SK-N-SH (cell line): ENCODE measurements around the gene ARHGAP23. TPM values are rescaled to one million over a fixed set of nuclear protein-coding genes. Genes with fewer than 3 reads are reported as not detected.

Experiments used
- CTCF ChIA-PET: fragments of 300-600, 350-600 bp; formaldehyde crosslinking; extraction: SDS; loops from one replicate; lab custom pipeline; 2021; lab: Yijun Ruan, JAX
- POLR2A ChIA-PET: fragments of 350-600 bp; sonication (Branson Sonifier 250); formaldehyde crosslinking; extraction: SDS; loops from one replicate; lab custom pipeline; 2020; ENCODE audit warnings: antibody characterized with exemption, inconsistent platforms; lab: Yijun Ruan, JAX
- DNase-seq: peaks from one replicate; pipeline ENCODE4 v3.0.0; 2012
- H2AFZ ChIP-seq: fragments of 200-600 bp; sonication (generic); 2 replicates; pipeline ENCODE4 v1.8.1; 2016; ENCODE audit warnings: antibody characterized with exemption, mild to moderate bottlenecking, low read depth
- H3F3A ChIP-seq: fragments of 200-600 bp; sonication (generic); replicated peaks from 2 replicates; pipeline ENCODE3; 2016; ENCODE audit warnings: antibody characterized with exemption, mild to moderate bottlenecking; ENCODE audit not compliant: insufficient read depth
- H3K27ac ChIP-seq, 2 experiments: fragments of 200-500 bp in 1 of 2; fragments of 200-600 bp in 1 of 2; sonication (Bioruptor generic) in 1 of 2; sonication (generic), shearing (Covaris generic) in 1 of 2; 2 replicates each; pipeline versions ENCODE4 v1.5.1 to v1.6.1; 2014 to 2016; ENCODE audit warnings: low read depth in 2 of 2, inconsistent platforms in 1 of 2, low read length in 1 of 2, mild to moderate bottlenecking in 1 of 2, mixed read lengths in 1 of 2
- H3K27me3 ChIP-seq: fragments of 200-600 bp; sonication (generic), shearing (Covaris generic); 2 replicates; pipeline ENCODE4 v1.6.1; 2016; ENCODE audit warnings: mixed run types; ENCODE audit not compliant: insufficient read depth
- H3K36me3 ChIP-seq, 2 experiments: fragments of 200-500 bp in 1 of 2; fragments of 200-600 bp in 1 of 2; sonication (Bioruptor generic) in 1 of 2; sonication (generic) in 1 of 2; replicated peaks in 1 of 2; 2 replicates each; pipeline versions ENCODE3 to v1.5.1; 2014 to 2016; ENCODE audit warnings: low read length in 1 of 2, mild to moderate bottlenecking in 1 of 2; ENCODE audit not compliant: insufficient read depth in 2 of 2, control insufficient read depth in 1 of 2
- H3K4me1 ChIP-seq, 2 experiments: fragments of 200-500 bp in 1 of 2; fragments of 200-600 bp in 1 of 2; sonication (Bioruptor generic) in 1 of 2; sonication (generic), shearing (Covaris generic) in 1 of 2; 2 replicates each; pipeline versions ENCODE4 v1.5.1 to v1.6.1; 2014 to 2016; ENCODE audit warnings: low read depth in 1 of 2, low read length in 1 of 2, mixed run types in 1 of 2; ENCODE audit not compliant: insufficient read depth in 2 of 2, control insufficient read depth in 1 of 2
- H3K4me2 ChIP-seq: fragments of 200-600 bp; sonication (generic), shearing (Covaris generic); 2 replicates; pipeline ENCODE4 v1.6.1; 2017; ENCODE audit warnings: mixed run types
- H3K4me3 ChIP-seq, 2 experiments: fragments of 200-500 bp in 1 of 2; fragments of 200-600 bp in 1 of 2; sonication (Bioruptor generic) in 1 of 2; sonication (generic), shearing (Covaris generic) in 1 of 2; 2 replicates each; pipeline versions ENCODE4 v1.5.1 to v1.8.1; 2014 to 2016; ENCODE audit warnings: low read depth in 2 of 2, inconsistent platforms in 1 of 2, low read length in 1 of 2, mild to moderate bottlenecking in 1 of 2, mixed read lengths in 1 of 2, moderate library complexity in 1 of 2
- H3K79me2 ChIP-seq: fragments of 200-600 bp; sonication (generic); 2 replicates; pipeline ENCODE4 v1.8.1; 2017; ENCODE audit warnings: mild to moderate bottlenecking; ENCODE audit not compliant: insufficient read depth
- H3K9ac ChIP-seq: fragments of 200-600 bp; sonication (generic); 2 replicates; pipeline ENCODE4 v1.6.1; 2017; ENCODE audit warnings: mixed run types
- H3K9me2 ChIP-seq: fragments of 200-600 bp; sonication (generic); 2 replicates; pipeline ENCODE4 v1.6.1; 2017; ENCODE audit warnings: mixed run types
- H3K9me3 ChIP-seq: fragments of 200-600 bp; sonication (generic); 2 replicates; pipeline ENCODE4 v1.6.1; 2017; ENCODE audit warnings: mixed run types, mild to moderate bottlenecking, moderate library complexity
- H4K20me1 ChIP-seq: fragments of 200-600 bp; sonication (generic); 2 replicates; pipeline ENCODE4 v1.6.1; 2017; ENCODE audit warnings: mild to moderate bottlenecking, mixed run types; ENCODE audit not compliant: insufficient read depth
- CHD2 ChIP-seq: fragments of 150-350 bp; IDR thresholded peaks from 2 replicates; pipeline ENCODE4 v1.6.1; 2018; ENCODE audit warnings: low read length; ENCODE audit not compliant: partially characterized antibody
- ELF1 ChIP-seq: IDR thresholded peaks from 2 replicates; pipeline ENCODE4 v1.4.0; 2012
- EP300 ChIP-seq, 2 experiments: IDR thresholded peaks; 2 replicates each; pipeline versions ENCODE4 v1.4.0 to v1.6.1; 2012; ENCODE audit warnings: borderline replicate concordance in 1 of 2, low read depth in 1 of 2, low read length in 1 of 2
- FOSL2 ChIP-seq: IDR thresholded peaks from 2 replicates; pipeline ENCODE4 v1.4.0; 2012; ENCODE audit warnings: low read depth, mild to moderate bottlenecking, moderate library complexity, borderline replicate concordance
- GATA2 ChIP-seq: sonication (generic); formaldehyde crosslinking; IDR thresholded peaks from 2 replicates; pipeline ENCODE4 v1.5.0; 2020; ENCODE audit warnings: mild to moderate bottlenecking, missing genetic modification reagents
- JUND ChIP-seq: IDR thresholded peaks from 2 replicates; pipeline ENCODE4 v1.4.0; 2012
- NFIC ChIP-seq: IDR thresholded peaks from 2 replicates; pipeline ENCODE4 v1.4.0; 2012; ENCODE audit warnings: borderline replicate concordance
- RAD21 ChIP-seq: IDR thresholded peaks from 2 replicates; pipeline ENCODE4 v1.6.1; 2012; ENCODE audit warnings: mild to moderate bottlenecking, low read length
- RCOR1 ChIP-seq: fragments of 150-350 bp; IDR thresholded peaks from 2 replicates; pipeline ENCODE4 v1.6.1; 2017; ENCODE audit warnings: antibody characterized with exemption, low read length
- RXRA ChIP-seq: IDR thresholded peaks from 2 replicates; pipeline ENCODE4 v1.4.0; 2012; ENCODE audit warnings: low read depth, mild to moderate bottlenecking, borderline replicate concordance
- SIN3A ChIP-seq: IDR thresholded peaks from 2 replicates; pipeline ENCODE4 v1.6.1; 2012; ENCODE audit warnings: low read depth, mild to moderate bottlenecking, low read length, moderate library complexity, borderline replicate concordance
- TAF1 ChIP-seq: IDR thresholded peaks from 2 replicates; pipeline ENCODE4 v1.6.1; 2012; ENCODE audit warnings: low read depth, mild to moderate bottlenecking, low read length, moderate library complexity, borderline replicate concordance
- TCF12 ChIP-seq: IDR thresholded peaks from 2 replicates; pipeline ENCODE4 v1.4.0; 2012
- TEAD4 ChIP-seq: IDR thresholded peaks from 2 replicates; pipeline ENCODE4 v1.4.0; 2012; ENCODE audit warnings: mild to moderate bottlenecking, borderline replicate concordance; ENCODE audit not compliant: insufficient read depth
- YY1 ChIP-seq: IDR thresholded peaks from 2 replicates; pipeline ENCODE4 v1.4.0; 2012; ENCODE audit warnings: low read depth, mild to moderate bottlenecking
- WGBS: methylation state at CpG from one replicate; pipeline ENCODE4 v1.1.6; 2017; ENCODE audit warnings: low lambda C conversion rate; 5-methylcytosine and 5-hydroxymethylcytosine counted together
- polyA plus RNA-seq, 3 experiments: library from polyadenylated mRNA; depleted of rRNA; stranded (reverse); fragments of >200 nt; gene quantifications; 2 replicates each; pipeline ENCODE4 v1.2.3, GENCODE V29; 2012
- TF ChIP-seq, protein P1 (sequence below): fragments of 150-350 bp; IDR thresholded peaks from 2 replicates; pipeline ENCODE4 v1.6.1; 2017; ENCODE audit warnings: antibody characterized with exemption, low read length, low read depth, borderline replicate concordance
- TF ChIP-seq, protein P2 (sequence below): IDR thresholded peaks from 2 replicates; pipeline ENCODE4; 2012
- TF ChIP-seq, protein P3 (sequence below): IDR thresholded peaks from 2 replicates; pipeline ENCODE4 v1.4.0; 2012; ENCODE audit warnings: low read depth
- TF ChIP-seq, protein P4 (sequence below): IDR thresholded peaks from 2 replicates; pipeline ENCODE4 v1.6.1; 2012; ENCODE audit warnings: mild to moderate bottlenecking, low read depth, low read length, moderate library complexity
- TF ChIP-seq, protein P5 (sequence below): fragments of 150-350 bp; IDR thresholded peaks from 2 replicates; pipeline ENCODE4 v1.6.1; 2016; ENCODE audit warnings: mild to moderate bottlenecking, low read depth, low read length

The ARHGAP23 gene
- polyA plus RNA-seq, 1 of the 3 experiments (the other 2 are of a cell fraction): 19.2 TPM

DNA sequence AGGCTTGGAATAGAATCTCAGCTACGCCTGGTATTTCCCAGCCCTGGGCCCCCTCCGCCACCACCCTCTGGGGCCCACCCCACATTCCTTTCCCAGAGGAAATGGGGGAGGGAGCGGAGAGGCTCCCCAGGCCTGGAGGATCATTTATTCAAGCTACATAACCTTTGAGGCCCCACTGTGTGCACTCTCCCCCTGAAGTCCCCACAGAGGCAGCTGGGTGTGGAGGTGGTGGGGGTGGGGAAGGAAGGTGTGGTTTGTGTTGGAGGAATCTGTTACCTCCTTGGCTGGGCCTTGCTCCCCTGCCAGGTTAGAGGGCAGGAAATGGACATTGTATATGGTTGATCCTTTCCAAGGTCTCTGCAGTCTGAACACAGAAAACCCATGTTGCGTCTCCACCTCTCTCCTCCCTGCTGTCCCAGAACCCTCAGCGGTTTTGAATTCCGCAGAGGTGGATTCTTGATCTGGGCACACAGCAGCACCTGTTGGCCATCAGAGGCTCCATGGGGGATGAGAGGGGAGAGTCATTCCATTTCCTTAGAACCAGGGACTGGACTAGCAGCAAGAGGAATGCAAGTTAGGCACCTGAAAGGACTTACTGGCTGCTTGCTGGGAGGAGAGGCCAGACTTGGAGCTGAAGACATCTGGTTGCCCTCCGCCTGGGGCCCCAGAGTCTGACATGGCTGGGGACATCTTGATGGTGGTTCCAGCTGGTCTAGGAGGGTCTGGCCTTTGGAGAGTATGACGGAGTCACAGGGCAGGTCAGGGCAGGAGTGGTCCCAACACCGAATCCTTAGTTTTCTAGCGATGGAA is 23.0 kb downstream of the ARHGAP23 start (continued):
- TF ChIP-seq, protein P1, sequence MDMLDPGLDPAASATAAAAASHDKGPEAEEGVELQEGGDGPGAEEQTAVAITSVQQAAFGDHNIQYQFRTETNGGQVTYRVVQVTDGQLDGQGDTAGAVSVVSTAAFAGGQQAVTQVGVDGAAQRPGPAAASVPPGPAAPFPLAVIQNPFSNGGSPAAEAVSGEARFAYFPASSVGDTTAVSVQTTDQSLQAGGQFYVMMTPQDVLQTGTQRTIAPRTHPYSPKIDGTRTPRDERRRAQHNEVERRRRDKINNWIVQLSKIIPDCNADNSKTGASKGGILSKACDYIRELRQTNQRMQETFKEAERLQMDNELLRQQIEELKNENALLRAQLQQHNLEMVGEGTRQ: no peak

DNA sequence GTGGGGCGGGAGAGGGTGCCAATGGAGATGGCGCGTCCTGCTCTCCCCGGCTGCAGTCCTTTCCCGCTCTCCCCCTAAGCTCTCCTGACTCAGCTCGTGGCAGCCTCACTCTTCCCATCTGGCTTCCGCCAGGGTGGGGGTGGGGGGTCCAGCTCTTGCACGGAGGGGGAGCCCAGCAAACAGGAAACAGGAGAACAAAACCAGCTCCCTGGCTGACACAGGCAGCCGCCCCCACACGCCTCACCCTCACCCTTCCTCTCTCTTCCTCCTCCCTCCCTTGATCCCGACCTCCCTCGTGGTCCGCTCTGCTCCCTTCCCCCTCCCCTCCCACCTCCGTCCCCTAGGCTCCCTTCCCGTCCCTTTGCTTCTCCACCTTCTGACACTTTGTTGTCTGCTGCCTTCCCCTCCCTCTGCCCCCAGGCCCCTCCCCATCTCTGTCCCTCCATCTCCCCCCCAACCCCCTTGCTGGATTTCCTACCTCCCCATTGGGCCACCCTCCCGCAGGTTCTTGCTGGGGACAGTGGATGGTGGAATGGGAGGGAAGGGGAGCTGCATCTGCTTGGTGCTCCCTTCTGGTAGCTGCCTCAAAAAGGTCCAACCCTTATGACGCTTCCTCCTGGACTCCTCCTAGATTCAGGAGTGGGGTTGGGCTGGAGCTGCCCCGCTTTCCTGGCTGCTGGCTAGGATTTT is 23.7 kb downstream of the ARHGAP23 start:
- ChIA-PET POLR2A (no interaction called here), CTCF (interaction anchor here (0.6 to 3.3 kb wide), 8 partner anchors 8 to 211 kb away, joined by 3 to 14 read pairs (median 4); no protein-coding TSS in a partner anchor)
- Histone ChIP-seq H3K27ac (peak overlapping the region; percentile 74 to 78; a peak in 3 of 4 replicates), H3K27me3 (no peaks in the 10 kb centered on the region), H3K79me2 (peaks cover 94% of the 10 kb centered on the region), H3K4me2 (peak overlapping the region; percentile 73), H4K20me1 (peaks cover 24% of the 10 kb centered on the region), H3K9me2 (no peaks in the 10 kb centered on the region), H3K36me3 (no peaks in the 10 kb centered on the region), H2AFZ (no peak overlapping the region), H3F3A (peaks cover 6% of the 10 kb centered on the region), H3K9ac (peak overlapping the region; percentile 45; the same call in 1 of the 2 replicates), H3K9me3 (no peaks in the 10 kb centered on the region), H3K4me1 (peaks cover 45 to 66% of the 10 kb centered on the region in 2 experiments; a peak in 3 of 4 replicates), H3K4me3 (peak overlapping the region; percentile 0 to 20; a peak in 2 of 4 replicates)
- no peak for DNase-seq
- TF ChIP-seq, protein P2, sequence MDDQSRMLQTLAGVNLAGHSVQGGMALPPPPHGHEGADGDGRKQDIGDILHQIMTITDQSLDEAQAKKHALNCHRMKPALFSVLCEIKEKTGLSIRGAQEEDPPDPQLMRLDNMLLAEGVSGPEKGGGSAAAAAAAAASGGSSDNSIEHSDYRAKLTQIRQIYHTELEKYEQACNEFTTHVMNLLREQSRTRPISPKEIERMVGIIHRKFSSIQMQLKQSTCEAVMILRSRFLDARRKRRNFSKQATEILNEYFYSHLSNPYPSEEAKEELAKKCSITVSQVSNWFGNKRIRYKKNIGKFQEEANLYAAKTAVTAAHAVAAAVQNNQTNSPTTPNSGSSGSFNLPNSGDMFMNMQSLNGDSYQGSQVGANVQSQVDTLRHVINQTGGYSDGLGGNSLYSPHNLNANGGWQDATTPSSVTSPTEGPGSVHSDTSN: peak; percentile 56; the same call in 1 of the 2 replicates
- TF ChIP-seq CHD2: peak; percentile 18
- TF ChIP-seq, protein P3, sequence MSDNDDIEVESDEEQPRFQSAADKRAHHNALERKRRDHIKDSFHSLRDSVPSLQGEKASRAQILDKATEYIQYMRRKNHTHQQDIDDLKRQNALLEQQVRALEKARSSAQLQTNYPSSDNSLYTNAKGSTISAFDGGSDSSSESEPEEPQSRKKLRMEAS: peak; percentile 92
- TF ChIP-seq TEAD4: 0 out of 2 replicates have a peak, but pooled peaks have one; percentile 35
- TF ChIP-seq RCOR1: no peak
- TF ChIP-seq, protein P4, sequence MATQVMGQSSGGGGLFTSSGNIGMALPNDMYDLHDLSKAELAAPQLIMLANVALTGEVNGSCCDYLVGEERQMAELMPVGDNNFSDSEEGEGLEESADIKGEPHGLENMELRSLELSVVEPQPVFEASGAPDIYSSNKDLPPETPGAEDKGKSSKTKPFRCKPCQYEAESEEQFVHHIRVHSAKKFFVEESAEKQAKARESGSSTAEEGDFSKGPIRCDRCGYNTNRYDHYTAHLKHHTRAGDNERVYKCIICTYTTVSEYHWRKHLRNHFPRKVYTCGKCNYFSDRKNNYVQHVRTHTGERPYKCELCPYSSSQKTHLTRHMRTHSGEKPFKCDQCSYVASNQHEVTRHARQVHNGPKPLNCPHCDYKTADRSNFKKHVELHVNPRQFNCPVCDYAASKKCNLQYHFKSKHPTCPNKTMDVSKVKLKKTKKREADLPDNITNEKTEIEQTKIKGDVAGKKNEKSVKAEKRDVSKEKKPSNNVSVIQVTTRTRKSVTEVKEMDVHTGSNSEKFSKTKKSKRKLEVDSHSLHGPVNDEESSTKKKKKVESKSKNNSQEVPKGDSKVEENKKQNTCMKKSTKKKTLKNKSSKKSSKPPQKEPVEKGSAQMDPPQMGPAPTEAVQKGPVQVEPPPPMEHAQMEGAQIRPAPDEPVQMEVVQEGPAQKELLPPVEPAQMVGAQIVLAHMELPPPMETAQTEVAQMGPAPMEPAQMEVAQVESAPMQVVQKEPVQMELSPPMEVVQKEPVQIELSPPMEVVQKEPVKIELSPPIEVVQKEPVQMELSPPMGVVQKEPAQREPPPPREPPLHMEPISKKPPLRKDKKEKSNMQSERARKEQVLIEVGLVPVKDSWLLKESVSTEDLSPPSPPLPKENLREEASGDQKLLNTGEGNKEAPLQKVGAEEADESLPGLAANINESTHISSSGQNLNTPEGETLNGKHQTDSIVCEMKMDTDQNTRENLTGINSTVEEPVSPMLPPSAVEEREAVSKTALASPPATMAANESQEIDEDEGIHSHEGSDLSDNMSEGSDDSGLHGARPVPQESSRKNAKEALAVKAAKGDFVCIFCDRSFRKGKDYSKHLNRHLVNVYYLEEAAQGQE: no peak
- peak; percentile 56; the same call in 1 of the 2 replicates for TF ChIP-seq FOSL2
- TF ChIP-seq EP300 (IDR thresholded peaks at IDR 0.05; ENCODE audit: borderline replicate concordance in 1 of 2, low read depth in 1 of 2, low read length in 1 of 2): peak in 1 of 2 experiments; percentile 66; a peak in 1 of 4 replicates
- TF ChIP-seq SIN3A: peak; percentile 41; the same call in 1 of the 2 replicates
- no peak for TF ChIP-seq YY1
- no peak for TF ChIP-seq RAD21
- no peak for TF ChIP-seq ELF1
- peak; percentile 71 for TF ChIP-seq NFIC
- peak; percentile 53; the same call in 1 of the 2 replicates for TF ChIP-seq RXRA
- peak; percentile 38; the same call in 1 of the 2 replicates for TF ChIP-seq JUND
- TF ChIP-seq TCF12: peak; percentile 85
- TF ChIP-seq TAF1: no peak
- TF ChIP-seq, protein P5, sequence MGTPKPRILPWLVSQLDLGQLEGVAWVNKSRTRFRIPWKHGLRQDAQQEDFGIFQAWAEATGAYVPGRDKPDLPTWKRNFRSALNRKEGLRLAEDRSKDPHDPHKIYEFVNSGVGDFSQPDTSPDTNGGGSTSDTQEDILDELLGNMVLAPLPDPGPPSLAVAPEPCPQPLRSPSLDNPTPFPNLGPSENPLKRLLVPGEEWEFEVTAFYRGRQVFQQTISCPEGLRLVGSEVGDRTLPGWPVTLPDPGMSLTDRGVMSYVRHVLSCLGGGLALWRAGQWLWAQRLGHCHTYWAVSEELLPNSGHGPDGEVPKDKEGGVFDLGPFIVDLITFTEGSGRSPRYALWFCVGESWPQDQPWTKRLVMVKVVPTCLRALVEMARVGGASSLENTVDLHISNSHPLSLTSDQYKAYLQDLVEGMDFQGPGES: no peak
- no peak for TF ChIP-seq GATA2 (CRISPR knock-in tag)
- 51% methylated on average over 18 of the region's 18 CpGs for WGBS
